Stimulated activated CD8-positive, alpha-beta memory T cell treated with anti-CD3 and anti-CD28 coated beads, Interleukin-7, amount 100 ng/mL, for 24 hours (primary cell): ENCODE results near the gene TM6SF1.
"Not testable (repeated sequence)": the region's sequence is repeated elsewhere in the genome, so short reads cannot be mapped to it uniquely, and the experiment has no call there.

ENCODE experiments used
- DNase-seq: peaks from one replicate; pipeline ENCODE4 v3.0.0-alpha.2; 2020; ENCODE audit warnings: low read depth

The TM6SF1 gene

GRCh38 chr15:83106994-83107840 is at the start of gene TM6SF1:
Gene TM6SF1, plus strand, starts transcription at chr15:83107645. Its CDS starts 36 bp downstream, at chr15:83107681.
- DNase-seq, result no peak

- DNase-seq, result no peak
Observed at GRCh38 chr15:83057696-83058376, 49.6 kb upstream of the TM6SF1 start.

- DNase-seq, result no peak
Observed at GRCh38 chr15:83061680-83062079, 45.8 kb upstream of the TM6SF1 start.

DNA sequence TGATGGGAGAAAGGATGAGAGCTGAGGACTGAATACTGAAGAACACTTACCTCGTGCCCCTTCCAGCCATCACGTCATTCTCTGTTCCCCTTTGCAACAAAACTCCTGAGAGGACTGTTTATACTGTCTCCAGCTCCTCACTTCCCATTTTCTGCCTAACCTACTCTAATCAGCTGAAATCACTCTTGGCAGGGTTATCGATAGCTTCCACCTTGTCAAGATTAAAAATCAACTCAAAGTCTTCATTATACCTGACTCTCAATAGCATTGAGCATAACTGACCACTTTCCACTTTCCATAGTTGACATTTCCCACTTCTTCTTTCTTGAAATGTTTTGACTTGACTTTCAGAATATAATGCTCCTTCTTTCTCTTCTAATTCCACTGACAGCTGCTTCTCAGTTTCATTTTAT is 44.7 kb upstream of the TM6SF1 start:
- DNase-seq, result no peak

GRCh38 chr15:83063551-83063950 is 43.9 kb upstream of the TM6SF1 start:
- DNase-seq, result no peak

- DNase-seq, result no peak
Observed at GRCh38 chr15:83064859-83065258, 42.6 kb upstream of the TM6SF1 start.

DNA sequence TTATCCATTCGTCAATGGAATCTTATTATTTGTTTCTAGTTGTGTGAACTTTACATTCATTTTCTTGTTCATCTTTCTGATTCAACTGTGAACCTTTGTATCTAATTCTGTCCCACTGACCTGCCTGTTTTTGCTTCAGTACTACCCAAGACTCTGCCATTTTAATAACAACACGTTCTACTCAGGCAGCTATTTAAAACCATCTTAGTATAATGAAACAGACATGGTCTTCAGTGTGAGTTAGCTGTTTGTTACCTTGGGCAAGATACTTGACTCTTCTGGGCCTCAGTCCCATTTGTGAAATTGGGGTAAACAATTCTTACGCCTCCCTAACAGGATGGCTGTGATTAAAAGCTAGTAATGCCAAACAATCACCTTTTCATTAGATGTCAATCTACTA is 42.0 kb upstream of the TM6SF1 start:
- DNase-seq, result no peak

DNA sequence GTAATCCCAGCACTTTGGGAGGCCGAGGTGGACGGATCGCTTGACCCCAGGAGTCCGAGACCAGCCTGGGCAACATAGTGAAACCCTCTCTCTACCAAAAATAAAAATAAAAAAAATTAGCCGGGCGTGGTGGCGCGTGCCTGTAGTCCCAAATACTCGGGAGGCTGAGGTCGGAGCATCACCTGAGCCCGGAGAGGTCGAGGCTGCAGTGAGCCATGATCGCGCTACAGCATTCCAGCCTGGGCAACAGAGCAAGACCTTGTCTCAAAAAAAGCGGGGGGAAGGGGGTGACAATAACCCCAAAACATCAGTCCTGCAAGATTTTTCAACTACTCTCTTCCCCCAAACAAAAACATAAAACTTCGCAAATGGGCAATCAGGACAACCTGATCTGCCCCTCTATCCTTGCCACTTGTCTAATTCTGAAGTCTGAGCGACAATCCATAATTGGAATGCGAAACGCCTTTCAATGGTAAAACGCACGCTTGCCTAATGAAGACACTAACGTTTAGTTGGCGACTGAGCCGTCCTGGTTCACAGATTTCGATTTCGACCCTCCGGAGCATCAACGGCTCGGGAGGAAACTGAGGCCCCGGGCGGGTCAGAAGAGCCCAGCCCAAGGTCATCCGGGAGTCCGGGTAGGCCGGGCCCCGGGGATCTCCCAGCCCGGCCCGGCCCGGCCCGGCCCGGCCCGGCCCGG is 41.3 kb upstream of the TM6SF1 start:
- DNase-seq, result no peak

GRCh38 chr15:83066734-83067637 is 40.5 kb upstream of the TM6SF1 start, which contains the start of gene BTBD1:
Gene BTBD1, minus strand, starts transcription at chr15:83067252. Its CDS starts 101 bp downstream, at chr15:83067151.
- peak; percentile 70 for DNase-seq

DNA sequence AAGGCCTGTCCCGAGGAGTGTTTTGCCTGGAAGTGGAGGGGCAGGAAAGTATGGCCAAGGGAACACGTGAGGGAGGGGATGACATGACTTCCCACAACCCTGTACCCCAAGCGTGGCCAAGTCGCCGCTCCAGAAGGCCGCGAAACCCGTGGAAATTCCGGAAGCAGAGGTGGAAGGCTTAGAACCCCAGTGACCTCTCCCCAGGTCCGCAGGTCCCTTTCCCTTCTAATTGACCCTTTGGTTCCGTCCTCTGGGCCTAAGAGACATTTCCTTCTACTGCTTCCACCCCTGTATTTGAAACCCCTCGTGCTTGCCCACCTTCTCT is 39.8 kb upstream of the TM6SF1 start:
- no peak for DNase-seq

DNA sequence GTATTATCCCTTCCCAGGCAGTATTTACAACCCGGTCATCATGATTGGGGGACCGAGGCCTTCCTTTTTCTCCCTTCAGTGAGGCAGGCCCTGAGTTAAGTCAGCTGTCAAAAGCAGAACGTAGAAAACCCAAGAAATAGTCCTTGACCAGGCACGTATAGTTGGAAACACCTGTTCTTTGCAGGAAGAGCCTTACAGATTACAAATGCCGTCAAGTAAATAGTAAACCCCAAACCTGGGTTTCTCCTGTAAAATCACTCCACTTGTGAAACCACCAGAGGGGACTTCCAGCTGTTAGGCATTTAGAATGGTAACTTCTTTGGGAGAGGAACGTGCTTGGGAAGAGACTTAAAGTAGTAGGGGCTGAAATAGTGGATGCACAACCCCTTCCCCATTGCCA is 39.4 kb upstream of the TM6SF1 start:
- DNase-seq, result no peak

DNA sequence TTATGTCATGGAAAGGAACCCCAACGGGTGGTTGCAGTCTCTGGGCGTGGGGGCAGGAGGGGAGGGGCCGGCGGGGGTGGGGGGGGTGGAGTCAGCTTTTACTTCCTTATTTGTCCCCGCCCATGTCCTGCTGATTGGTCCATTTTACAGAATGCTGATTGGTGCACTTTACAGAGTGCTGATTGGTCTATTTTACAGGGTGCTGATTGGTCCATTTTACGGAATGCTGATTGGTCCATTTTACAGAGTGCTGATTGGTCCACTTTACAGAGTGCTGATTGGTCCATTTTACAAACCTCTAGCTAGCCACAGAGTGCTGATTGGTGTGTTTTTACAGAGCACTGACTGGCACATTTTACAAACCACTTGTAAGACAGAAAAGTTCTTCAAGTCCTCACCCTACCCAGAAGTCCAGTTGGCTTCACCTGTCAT is 38.2 kb upstream of the TM6SF1 start:
- not testable (repeated sequence) for DNase-seq

GRCh38 chr15:83077491-83078230 is 29.8 kb upstream of the TM6SF1 start:
- DNase-seq, result no peak

DNA sequence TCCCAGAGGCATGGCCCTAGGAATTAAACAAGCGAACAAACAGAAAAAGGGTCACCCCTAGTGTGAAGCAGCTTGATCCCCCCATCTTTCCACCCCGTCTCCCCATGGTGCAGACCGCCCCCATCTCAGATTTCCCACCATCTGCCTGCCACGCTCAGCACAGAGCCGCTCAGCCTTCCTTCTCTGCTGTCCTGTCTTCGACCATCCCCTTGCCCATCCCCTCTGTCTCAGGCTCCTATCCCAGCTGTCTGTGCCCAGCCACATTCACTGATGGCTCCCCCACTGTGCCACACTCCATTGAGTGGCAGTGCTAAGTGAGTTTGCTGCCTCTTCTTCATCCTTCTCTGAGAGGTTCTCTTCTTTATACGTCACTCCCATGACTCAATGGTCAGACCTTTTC is 28.7 kb upstream of the TM6SF1 start:
- no peak for DNase-seq

DNA sequence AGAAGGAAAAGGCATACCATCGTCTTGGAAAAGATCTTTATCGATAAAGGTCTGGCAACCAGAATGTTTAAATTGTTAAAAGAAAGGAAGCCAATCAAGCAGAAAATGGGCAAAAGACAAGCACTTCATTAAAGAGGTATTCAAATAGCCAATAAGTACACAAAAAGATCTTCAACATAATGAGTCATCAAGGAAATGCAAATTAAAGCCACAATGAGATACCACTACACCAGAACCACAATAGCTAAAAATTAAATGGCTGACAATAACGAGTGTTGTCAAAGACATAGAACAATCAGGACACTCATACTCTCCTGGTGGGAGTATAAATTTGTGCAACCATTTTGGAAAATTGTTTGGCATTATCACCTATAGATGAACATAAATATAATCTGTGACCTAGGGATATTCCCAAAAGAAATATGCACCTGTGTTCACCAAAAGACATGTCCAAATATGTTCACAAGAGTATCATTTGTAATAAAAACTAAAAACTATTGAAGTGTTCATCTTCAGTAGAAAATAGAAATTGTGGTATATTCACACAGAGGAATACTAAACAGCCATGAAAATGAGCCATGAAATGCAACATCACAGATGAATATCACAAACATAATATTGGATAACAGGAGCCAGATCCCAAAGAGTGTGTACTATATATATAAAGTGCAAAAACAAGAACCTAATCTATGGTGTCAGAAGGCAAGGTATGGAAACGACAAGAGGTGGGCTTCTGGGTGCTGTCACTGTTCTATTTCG is 26.0 kb upstream of the TM6SF1 start:
- no peak for DNase-seq

DNA sequence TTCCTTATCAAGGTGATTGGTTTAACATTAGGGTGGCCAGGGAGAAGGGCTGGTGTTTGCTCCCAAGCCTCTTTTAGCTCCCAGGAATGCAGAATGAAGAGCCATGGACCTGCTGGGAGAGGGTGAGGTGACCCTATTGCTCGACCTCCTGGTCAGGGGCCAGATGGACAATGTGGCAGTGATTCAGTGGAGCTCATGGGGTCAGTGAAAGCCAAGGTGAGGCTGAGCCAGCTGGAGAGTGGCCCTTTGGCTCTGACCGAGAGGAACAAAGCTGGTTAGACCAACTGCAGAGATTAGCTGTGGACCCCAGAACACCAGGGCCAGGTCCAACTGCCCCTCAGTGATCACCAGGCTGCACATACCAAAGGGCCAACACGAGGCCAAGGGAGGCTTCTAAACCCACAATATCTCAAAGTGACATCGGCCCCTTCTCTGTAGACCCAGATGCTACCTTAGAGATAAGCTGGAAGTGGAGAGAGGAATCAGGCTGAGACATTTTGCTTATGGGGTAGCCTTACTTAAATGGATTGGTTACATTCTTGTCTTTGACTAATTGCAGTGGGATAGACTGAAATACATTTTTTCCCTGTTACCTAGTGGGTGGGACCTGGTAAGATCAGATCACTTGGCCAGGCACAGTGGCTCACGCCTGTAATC is 24.6 kb upstream of the TM6SF1 start:
- DNase-seq, result no peak

GRCh38 chr15:83085461-83085860 is 22.0 kb upstream of the TM6SF1 start:
- DNase-seq, result not testable (repeated sequence)

DNA sequence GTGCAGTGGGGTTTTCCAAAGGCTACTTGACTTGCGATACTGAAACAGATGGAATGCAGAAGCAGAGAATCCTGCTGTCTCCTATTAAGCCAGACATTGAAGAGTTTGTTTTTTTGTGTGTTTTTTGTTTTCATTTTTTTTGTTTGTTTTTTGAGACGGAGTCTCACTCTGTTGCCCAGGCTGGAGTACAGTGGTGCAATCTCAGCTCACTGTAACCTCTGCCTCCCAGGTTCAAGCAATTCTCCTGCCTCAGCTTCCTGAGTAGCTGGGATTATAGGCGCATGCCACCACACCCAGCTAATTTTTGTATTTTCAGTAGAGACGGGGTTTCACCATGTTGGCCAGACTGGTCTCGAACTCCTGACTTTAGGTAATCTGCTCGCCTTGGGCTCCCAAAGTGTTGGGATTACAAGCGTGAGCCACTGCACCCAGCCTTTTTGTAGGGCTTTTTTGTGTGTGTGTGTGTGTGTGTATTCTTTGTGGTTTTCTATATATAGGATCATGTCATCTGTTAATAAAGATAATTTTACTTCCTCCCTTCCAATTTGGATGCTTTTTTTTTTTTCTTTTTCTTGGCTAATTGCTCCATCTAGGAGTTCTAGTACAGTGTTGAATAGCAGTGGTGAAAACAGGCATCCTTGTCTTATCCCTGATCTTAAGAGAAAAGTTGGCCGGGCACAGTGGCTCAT is 21.4 kb upstream of the TM6SF1 start:
- not testable (repeated sequence) for DNase-seq

DNA sequence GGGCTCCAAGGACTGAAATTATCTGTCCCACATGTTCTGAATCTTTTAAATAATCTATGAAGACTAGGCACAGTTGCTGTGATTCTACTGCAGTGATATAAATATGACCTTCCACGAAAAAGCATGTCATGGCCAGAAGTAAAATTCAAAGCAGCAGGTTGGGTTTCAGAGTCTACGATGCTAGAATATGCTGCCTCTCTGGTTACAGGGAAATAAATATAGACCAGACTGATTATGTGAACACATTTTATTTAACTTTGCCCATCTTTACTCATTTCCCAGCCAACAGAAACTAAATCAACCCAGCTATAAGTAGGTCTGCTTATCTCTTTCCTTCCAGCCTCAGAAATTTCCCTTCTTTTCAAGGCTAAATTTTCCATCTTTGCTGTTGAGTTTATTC is 19.9 kb upstream of the TM6SF1 start:
- DNase-seq, result no peak
